ENCODE results near the gene ATRNL1. TPM values are rescaled to one million over a fixed set of nuclear protein-coding genes. Genes with fewer than 3 reads are reported as not detected.

ATRNL1 gene
- polyA plus RNA-seq, 1 donor from 2014 or later: 47.8 TPM

GRCh38 chr10:115977855-115978254, 884.7 kb downstream of the ATRNL1 start:
- Histone ChIP-seq H3K9ac (ENCODE audit: low read length) (no peak overlapping the region), H3K4me3 (ENCODE audit: low read length) (no peak overlapping the region), H2AFZ (ENCODE audit: low read depth, low read length) (no peak overlapping the region), H3F3A (ENCODE audit: insufficient read depth, low read length, poor library complexity, severe bottlenecking) (no peaks in the 10 kb centered on the region), H3K27me3 (ENCODE audit: insufficient read depth, low read depth, low read length) (no peaks in the 10 kb centered on the region), H3K36me3 (ENCODE audit: insufficient read depth, low read length) (no peaks in the 10 kb centered on the region), H3K4me2 (ENCODE audit: low read length) (no peak overlapping the region), H3K79me2 (replicated peaks; ENCODE audit: insufficient read depth, low read length) (no peaks in the 10 kb centered on the region), H3K27ac (ENCODE audit: low read length) (no peak overlapping the region), H3K9me3 (ENCODE audit: low read length) (no peaks in the 10 kb centered on the region), H4K20me1 (ENCODE audit: insufficient read depth) (no peaks in the 10 kb centered on the region), H3K9me2 (ENCODE audit: insufficient read depth, low read length) (no peaks in the 10 kb centered on the region)
- no peak for TF ChIP-seq SMC3 (conservative IDR thresholded peaks at IDR 0.05; ENCODE audit: poor library complexity)
- no peak for TF ChIP-seq MXI1 (conservative IDR thresholded peaks at IDR 0.05; ENCODE audit: poor library complexity, severe bottlenecking)
- TF ChIP-seq EZH2 (IDR thresholded peaks at IDR 0.05; ENCODE audit: borderline replicate concordance, insufficient read depth, low read length, poor library complexity, severe bottlenecking): no peak

- no peak overlapping the region for H3K4me3 ChIP-seq (ENCODE audit: low read length)
- no peak for TF ChIP-seq RAD21 (conservative IDR thresholded peaks at IDR 0.05)
- no peaks in the 10 kb centered on the region for H3F3A ChIP-seq (ENCODE audit: insufficient read depth, low read length, poor library complexity, severe bottlenecking)
- H3K27me3 ChIP-seq (ENCODE audit: insufficient read depth, low read depth, low read length): no peaks in the 10 kb centered on the region
- H3K36me3 ChIP-seq (ENCODE audit: insufficient read depth, low read length): no peaks in the 10 kb centered on the region
- H3K9me2 ChIP-seq (ENCODE audit: insufficient read depth, low read length): no peaks in the 10 kb centered on the region
- no peaks in the 10 kb centered on the region for H3K9me3 ChIP-seq (ENCODE audit: low read length)
- no peak overlapping the region for H3K9ac ChIP-seq (ENCODE audit: low read length)
- H2AFZ ChIP-seq (ENCODE audit: low read depth, low read length): no peak overlapping the region
- no peak overlapping the region for H3K4me2 ChIP-seq (ENCODE audit: low read length)
- H3K27ac ChIP-seq (ENCODE audit: low read length): no peak overlapping the region
- no peaks in the 10 kb centered on the region for H3K79me2 ChIP-seq (replicated peaks; ENCODE audit: insufficient read depth, low read length)
- no peaks in the 10 kb centered on the region for H4K20me1 ChIP-seq (ENCODE audit: insufficient read depth)
Observed at GRCh38 chr10:115979576-115979975, 886.4 kb downstream of the ATRNL1 start.

GRCh38 chr10:115980470-115980869, 887.3 kb downstream of the ATRNL1 start:
- no peak overlapping the region for H2AFZ ChIP-seq (ENCODE audit: low read depth, low read length)

More at GRCh38 chr10:115980470-115980869, 887.3 kb downstream of the ATRNL1 start:
- Histone ChIP-seq H3K27me3 (ENCODE audit: insufficient read depth, low read depth, low read length) (no peaks in the 10 kb centered on the region), H3K4me3 (ENCODE audit: low read length) (no peak overlapping the region), H3K9me2 (ENCODE audit: insufficient read depth, low read length) (no peaks in the 10 kb centered on the region), H3K9me3 (ENCODE audit: low read length) (no peaks in the 10 kb centered on the region), H3K36me3 (ENCODE audit: insufficient read depth, low read length) (no peaks in the 10 kb centered on the region), H4K20me1 (ENCODE audit: insufficient read depth) (no peaks in the 10 kb centered on the region), H3K79me2 (replicated peaks; ENCODE audit: insufficient read depth, low read length) (no peaks in the 10 kb centered on the region), H3F3A (ENCODE audit: insufficient read depth, low read length, poor library complexity, severe bottlenecking) (no peaks in the 10 kb centered on the region), H3K27ac (ENCODE audit: low read length) (no peak overlapping the region), H3K9ac (ENCODE audit: low read length) (no peak overlapping the region), H3K4me2 (ENCODE audit: low read length) (no peak overlapping the region)
- TF ChIP-seq SMC3 (conservative IDR thresholded peaks at IDR 0.05; ENCODE audit: poor library complexity) (no peak), REST (IDR thresholded peaks at IDR 0.05; ENCODE audit: borderline replicate concordance) (no peak), RAD21 (conservative IDR thresholded peaks at IDR 0.05) (no peak), MXI1 (conservative IDR thresholded peaks at IDR 0.05; ENCODE audit: poor library complexity, severe bottlenecking) (no peak), EP300 (conservative IDR thresholded peaks at IDR 0.05; ENCODE audit: poor library complexity, severe bottlenecking) (no peak), CTCF (IDR thresholded peaks at IDR 0.05; ENCODE audit: poor library complexity, severe bottlenecking) (no peak), EZH2 (IDR thresholded peaks at IDR 0.05; ENCODE audit: borderline replicate concordance, insufficient read depth, low read length, poor library complexity, severe bottlenecking) (no peak), POLR2AphosphoS5 (IDR thresholded peaks at IDR 0.05) (no peak), TAF1 (IDR thresholded peaks at IDR 0.05; ENCODE audit: low read depth) (no peak)
